ENCODE measurements around the gene UNC13B. TPM values are rescaled to one million over a fixed set of nuclear protein-coding genes. Genes with fewer than 3 reads are reported as not detected.

Gene UNC13B
- total and polyA plus RNA-seq, 2 of the 13 experiments (the other 11 are each of a cell fraction or from before 2014, with no cell fraction given) = 14.0 to 18.3 TPM

DNA sequence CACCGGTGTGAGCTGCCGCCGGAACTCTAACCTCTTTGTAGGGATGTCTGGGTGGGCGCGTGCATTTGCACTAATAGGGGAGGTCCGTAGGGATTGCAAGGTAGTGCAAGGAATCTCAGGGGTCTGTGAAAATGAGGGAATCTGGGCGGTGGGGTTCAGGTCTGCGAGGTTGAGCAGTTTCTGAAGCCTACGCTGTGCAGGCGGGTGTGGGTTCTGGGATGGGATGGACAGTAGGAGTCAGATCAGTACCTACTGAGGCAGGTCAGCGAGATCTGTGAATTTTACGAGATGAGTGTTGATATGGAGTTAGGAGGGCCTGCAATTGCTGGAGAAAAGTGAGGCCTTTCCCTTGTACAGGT is 45.3 kb upstream of the UNC13B start (continued):
- TF ChIP-seq CEBPZ (IDR thresholded peaks at IDR 0.05; ENCODE audit: low read length) (no peak), JUNB (CRISPR knock-in tag; IDR thresholded peaks at IDR 0.05; ENCODE audit: borderline replicate concordance) (no peak; the same call in 1 of the 2 replicates), ZNF687 (CRISPR knock-in tag; IDR thresholded peaks at IDR 0.05) (peak; percentile 0; the same call in 1 of the 2 replicates), RBAK (CRISPR knock-in tag; IDR thresholded peaks at IDR 0.05) (no peak), ZNF547 (CRISPR knock-in tag; IDR thresholded peaks at IDR 0.05) (peak; percentile 62; the same call in 1 of the 2 replicates)
- TF ChIP-seq, protein P1, sequence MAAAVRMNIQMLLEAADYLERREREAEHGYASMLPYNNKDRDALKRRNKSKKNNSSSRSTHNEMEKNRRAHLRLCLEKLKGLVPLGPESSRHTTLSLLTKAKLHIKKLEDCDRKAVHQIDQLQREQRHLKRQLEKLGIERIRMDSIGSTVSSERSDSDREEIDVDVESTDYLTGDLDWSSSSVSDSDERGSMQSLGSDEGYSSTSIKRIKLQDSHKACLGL (CRISPR knock-in tag; IDR thresholded peaks at IDR 0.05) = 0 out of 2 replicates have a peak, but pooled peaks have one; percentile 16
- TF ChIP-seq, protein P2, sequence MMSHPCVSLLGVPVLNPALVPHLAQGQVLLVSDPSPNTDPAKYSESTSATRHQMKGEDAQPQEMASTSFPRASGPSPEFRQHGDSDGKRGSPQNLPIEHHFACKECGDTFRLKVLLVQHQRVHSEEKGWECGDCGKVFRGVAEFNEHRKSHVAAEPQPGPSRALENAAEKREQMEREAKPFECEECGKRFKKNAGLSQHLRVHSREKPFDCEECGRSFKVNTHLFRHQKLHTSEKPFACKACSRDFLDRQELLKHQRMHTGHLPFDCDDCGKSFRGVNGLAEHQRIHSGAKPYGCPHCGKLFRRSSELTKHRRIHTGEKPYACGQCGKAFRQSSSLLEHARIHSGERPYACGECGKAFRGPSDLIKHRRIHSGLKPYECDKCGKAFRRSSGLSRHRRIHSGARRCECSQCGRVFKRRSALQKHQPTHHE (CRISPR knock-in tag; IDR thresholded peaks at IDR 0.05; ENCODE audit: borderline replicate concordance) = 0 out of 2 replicates have a peak, but pooled peaks have one; percentile 38
- TF ChIP-seq, protein P3, sequence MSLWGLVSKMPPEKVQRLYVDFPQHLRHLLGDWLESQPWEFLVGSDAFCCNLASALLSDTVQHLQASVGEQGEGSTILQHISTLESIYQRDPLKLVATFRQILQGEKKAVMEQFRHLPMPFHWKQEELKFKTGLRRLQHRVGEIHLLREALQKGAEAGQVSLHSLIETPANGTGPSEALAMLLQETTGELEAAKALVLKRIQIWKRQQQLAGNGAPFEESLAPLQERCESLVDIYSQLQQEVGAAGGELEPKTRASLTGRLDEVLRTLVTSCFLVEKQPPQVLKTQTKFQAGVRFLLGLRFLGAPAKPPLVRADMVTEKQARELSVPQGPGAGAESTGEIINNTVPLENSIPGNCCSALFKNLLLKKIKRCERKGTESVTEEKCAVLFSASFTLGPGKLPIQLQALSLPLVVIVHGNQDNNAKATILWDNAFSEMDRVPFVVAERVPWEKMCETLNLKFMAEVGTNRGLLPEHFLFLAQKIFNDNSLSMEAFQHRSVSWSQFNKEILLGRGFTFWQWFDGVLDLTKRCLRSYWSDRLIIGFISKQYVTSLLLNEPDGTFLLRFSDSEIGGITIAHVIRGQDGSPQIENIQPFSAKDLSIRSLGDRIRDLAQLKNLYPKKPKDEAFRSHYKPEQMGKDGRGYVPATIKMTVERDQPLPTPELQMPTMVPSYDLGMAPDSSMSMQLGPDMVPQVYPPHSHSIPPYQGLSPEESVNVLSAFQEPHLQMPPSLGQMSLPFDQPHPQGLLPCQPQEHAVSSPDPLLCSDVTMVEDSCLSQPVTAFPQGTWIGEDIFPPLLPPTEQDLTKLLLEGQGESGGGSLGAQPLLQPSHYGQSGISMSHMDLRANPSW (CRISPR knock-in tag; IDR thresholded peaks at IDR 0.05; ENCODE audit: borderline replicate concordance) = peak; percentile 52; the same call in 1 of the 2 replicates
- TF ChIP-seq, protein P4, sequence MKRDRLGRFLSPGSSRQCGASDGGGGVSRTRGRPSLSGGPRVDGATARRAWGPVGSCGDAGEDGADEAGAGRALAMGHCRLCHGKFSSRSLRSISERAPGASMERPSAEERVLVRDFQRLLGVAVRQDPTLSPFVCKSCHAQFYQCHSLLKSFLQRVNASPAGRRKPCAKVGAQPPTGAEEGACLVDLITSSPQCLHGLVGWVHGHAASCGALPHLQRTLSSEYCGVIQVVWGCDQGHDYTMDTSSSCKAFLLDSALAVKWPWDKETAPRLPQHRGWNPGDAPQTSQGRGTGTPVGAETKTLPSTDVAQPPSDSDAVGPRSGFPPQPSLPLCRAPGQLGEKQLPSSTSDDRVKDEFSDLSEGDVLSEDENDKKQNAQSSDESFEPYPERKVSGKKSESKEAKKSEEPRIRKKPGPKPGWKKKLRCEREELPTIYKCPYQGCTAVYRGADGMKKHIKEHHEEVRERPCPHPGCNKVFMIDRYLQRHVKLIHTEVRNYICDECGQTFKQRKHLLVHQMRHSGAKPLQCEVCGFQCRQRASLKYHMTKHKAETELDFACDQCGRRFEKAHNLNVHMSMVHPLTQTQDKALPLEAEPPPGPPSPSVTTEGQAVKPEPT (CRISPR knock-in tag; IDR thresholded peaks at IDR 0.05; ENCODE audit: low read depth) = 0 out of 2 replicates have a peak, but pooled peaks have one; percentile 20
